ENCODE measurements around the gene TLE1.

- TF ChIP-seq CTCF (IDR thresholded peaks at IDR 0.05) (no peak), POLR2A (IDR thresholded peaks at IDR 0.05) (no peak)
Measured at GRCh38 chr9:81656004-81656403, 33.3 kb downstream of the TLE1 start.

Data from Peyer's patch (tissue), 4 donors.